Epithelial cell of umbilical artery (primary cell): Measurements from ENCODE around the gene RAMAC. TPM values are rescaled to one million over a fixed set of nuclear protein-coding genes. Genes with fewer than 3 reads are reported as not detected.

ENCODE experiments used
- total RNA-seq: library from RNA; depleted of rRNA; stranded (reverse); fragments of >200 nt; gene quantifications from 2 replicates; pipeline ENCODE4 v1.2.3, GENCODE V29; 2014

Gene RAMAC
- 28.6 and 29.9 TPM in 2 replicates for total RNA-seq

GRCh38 chr15:82985688-82986441, at the start of gene RAMAC:
RAMAC (plus strand) TSS chr15:82986210; CDS start chr15:82989019, 2,809 bp downstream.

DNA sequence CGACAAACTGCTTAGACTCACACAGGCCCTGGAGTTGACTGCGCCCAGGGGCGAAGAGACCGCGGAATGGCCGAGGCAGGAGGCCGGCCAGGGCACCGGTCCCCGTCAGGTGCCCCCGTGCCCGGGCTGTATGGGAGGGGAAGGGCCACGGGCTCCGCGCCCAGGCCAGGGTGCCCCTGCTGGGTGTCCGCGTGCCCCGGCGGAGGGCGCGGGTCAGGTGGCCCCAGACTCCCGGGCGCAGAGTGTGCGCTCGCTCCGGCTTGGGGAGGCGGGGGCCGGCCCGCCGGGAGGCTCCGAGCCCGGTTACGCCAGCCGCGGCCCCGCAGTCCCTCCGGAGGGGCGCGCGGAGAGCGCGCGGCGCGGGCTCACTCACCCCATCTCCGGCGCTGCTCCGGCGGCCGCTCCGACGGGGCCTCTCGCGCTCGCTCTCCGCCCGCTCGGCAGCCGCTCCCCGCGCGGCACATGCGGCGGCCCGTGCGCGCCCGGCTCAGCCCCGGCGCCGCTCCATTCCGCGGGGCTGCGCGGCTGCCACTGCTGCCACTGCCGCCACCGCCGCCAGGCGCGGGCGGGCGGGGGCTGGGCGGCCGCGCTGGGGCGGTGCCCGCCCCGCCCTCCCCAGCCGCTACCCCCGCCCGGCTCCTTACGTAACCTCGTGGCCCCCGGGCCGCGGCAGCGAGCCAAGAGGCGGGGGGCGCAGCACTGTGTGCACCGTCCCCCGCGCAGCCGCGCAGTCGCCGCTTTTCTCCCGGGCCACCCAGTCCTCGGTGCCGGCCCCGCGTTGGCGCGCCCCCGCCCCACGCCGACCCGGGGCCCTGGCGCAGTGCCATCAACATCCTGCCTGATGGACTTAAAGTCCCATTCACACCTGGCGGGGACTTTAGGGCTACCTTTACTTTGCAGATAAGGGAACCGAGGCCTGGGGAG, 33.6 kb upstream of the RAMAC start, which contains the start of gene HOMER2:
Gene HOMER2 (minus strand): TSS at position 563 of the 924 bp plus-strand sequence. CDS start 185 bp downstream, at position 378.

GRCh38 chr15:83011271-83012075, 25.5 kb downstream of the RAMAC start, which contains the start of gene C15orf40:
C15orf40 (minus strand) TSS chr15:83011639; CDS start chr15:83011607, 32 bp downstream.

Other genes starting within 250 kb of the RAMAC start
- not detected in 2 replicates for gene FSD2, start 180.1 kb upstream of the RAMAC start, total RNA-seq
- gene WHAMM, start 176.6 kb upstream of the RAMAC start, total RNA-seq = 3.6 and 4.9 TPM in 2 replicates
- 0.32 and 0.61 TPM in 2 replicates for gene HOMER2, start 33.5 kb upstream of the RAMAC start, total RNA-seq
- gene C15orf40, start 25.4 kb downstream of the RAMAC start, total RNA-seq = 3.0 and 14.0 TPM in 2 replicates
- 107 and 110 TPM in 2 replicates for gene BTBD1, start 81.0 kb downstream of the RAMAC start, total RNA-seq
- gene TM6SF1, start 121.4 kb downstream of the RAMAC start, total RNA-seq = 22.7 and 40.7 TPM in 2 replicates
- gene HDGFL3, start 221.6 kb downstream of the RAMAC start, total RNA-seq = 75.0 and 97.9 TPM in 2 replicates